IgD-negative memory B cell (primary cell): ENCODE data around the gene CRACR2B. TPM values are rescaled to one million over a fixed set of nuclear protein-coding genes. Genes with fewer than 3 reads are reported as not detected.

ENCODE experiments used
- H3K27ac Mint-ChIP-seq, 3 donors: one replicate each; pipeline ENCODE4 v1.8.0; 2020 to 2022; ENCODE audit warnings: mild to moderate bottlenecking in 3 of 3, mixed read lengths in 3 of 3, moderate library complexity in 1 of 3
- H3K27me3 Mint-ChIP-seq: one replicate; pipeline ENCODE4 v1.8.0; 2021; ENCODE audit warnings: mixed read lengths
- H3K36me3 Mint-ChIP-seq: one replicate; pipeline ENCODE4 v1.8.0; 2020; ENCODE audit warnings: mild to moderate bottlenecking, mixed read lengths
- H3K4me1 Mint-ChIP-seq, 3 donors: one replicate each; pipeline ENCODE4 v1.8.0; 2020 to 2022; ENCODE audit warnings: mixed read lengths in 3 of 3, mild to moderate bottlenecking in 1 of 3
- H3K4me3 Mint-ChIP-seq, 4 donors: one replicate each; pipeline ENCODE4 v1.8.0; 2020 to 2022; ENCODE audit warnings: mild to moderate bottlenecking in 4 of 4, mixed read lengths in 4 of 4, moderate library complexity in 3 of 4
- H3K9me3 Mint-ChIP-seq, 3 donors: one replicate each; pipeline ENCODE4 v1.8.0; 2020 to 2021; ENCODE audit warnings: mixed read lengths in 3 of 3, mild to moderate bottlenecking in 1 of 3
- polyA plus RNA-seq: library from polyadenylated mRNA; unstranded; fragments of 300-500 nt; fragmentation: Illumina TruSeq; gene quantifications from one replicate; pipeline ENCODE4 v1.2.3, GENCODE V29; 2021

CRACR2B gene
- polyA plus RNA-seq, 1 donor from 2014 or later = 20.0 TPM

DNA sequence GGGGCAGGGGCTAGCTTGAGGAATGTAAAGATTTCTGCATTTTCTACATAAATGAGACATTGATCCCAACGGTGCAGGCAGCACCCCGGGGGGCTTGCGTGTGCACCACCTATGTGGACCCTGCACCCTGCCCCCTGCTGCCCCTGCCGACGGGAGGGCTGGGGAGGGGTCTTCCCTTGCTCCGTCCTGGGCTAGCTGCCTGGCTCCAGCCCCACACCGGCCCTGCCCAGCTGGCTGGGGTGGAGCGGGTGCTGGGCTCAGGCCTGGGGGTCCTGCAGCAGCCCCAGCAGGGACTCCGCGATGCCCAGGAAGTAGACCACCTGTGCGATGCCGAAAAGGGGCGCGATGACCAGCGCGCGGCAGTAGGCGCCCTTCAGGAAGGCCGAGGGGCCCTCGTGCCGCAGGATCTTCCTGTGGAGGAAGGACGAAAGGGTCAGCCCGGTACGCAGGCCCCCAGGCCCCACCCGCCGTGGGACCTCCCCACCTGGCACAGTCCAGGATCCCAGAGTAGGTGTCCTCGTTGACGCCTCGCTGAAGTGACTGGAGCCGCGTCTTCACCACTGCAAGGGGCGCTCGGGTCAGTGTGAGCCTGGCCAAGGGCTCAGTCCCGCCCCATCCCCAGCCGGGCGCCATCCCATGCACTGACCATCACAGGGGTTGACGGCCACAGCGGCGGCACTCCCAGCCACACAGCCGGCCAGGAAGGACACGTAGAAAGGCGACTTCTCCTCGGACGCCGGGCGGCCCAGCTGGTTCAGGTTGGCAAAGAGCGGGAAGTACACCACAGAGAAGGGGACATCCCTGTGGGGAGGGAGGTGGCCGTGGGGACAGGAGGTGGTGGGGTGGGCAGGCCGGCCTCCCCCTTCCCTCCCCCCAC lies 35.8 kb upstream of the CRACR2B start:
- Mint-ChIP-seq H3K27ac (peak overlapping the region in 1 of 3 donors; percentile 51), H3K36me3 (no peaks in the 10 kb centered on the region), H3K4me1 (peaks cover 0 to 5% (median 4%) of the 10 kb centered on the region in 3 donors), H3K4me3 (no peak overlapping the region), H3K27me3 (peaks cover 3% of the 10 kb centered on the region), H3K9me3 (no peaks in the 10 kb centered on the region)

- no peaks in the 10 kb centered on the region for H3K9me3 Mint-ChIP-seq
- H3K27me3 Mint-ChIP-seq = peaks cover 3% of the 10 kb centered on the region
- no peak overlapping the region for H3K4me3 Mint-ChIP-seq
- H3K36me3 Mint-ChIP-seq = no peaks in the 10 kb centered on the region
- peaks cover 0 to 6% (median 5%) of the 10 kb centered on the region in 3 donors for H3K4me1 Mint-ChIP-seq
- H3K27ac Mint-ChIP-seq = no peak overlapping the region
These were observed 35.2 kb upstream of the CRACR2B start for GRCh38 chr11:792535-792821.

GRCh38 chr11:792873-793272 lies 34.8 kb upstream of the CRACR2B start:
- Mint-ChIP-seq H3K36me3 (no peaks in the 10 kb centered on the region), H3K27me3 (peaks cover 3% of the 10 kb centered on the region), H3K4me1 (peaks cover 0 to 6% (median 5%) of the 10 kb centered on the region in 3 donors), H3K9me3 (no peaks in the 10 kb centered on the region), H3K27ac (no peak overlapping the region), H3K4me3 (peak overlapping the region in 1 of 4 donors; percentile 26)

DNA sequence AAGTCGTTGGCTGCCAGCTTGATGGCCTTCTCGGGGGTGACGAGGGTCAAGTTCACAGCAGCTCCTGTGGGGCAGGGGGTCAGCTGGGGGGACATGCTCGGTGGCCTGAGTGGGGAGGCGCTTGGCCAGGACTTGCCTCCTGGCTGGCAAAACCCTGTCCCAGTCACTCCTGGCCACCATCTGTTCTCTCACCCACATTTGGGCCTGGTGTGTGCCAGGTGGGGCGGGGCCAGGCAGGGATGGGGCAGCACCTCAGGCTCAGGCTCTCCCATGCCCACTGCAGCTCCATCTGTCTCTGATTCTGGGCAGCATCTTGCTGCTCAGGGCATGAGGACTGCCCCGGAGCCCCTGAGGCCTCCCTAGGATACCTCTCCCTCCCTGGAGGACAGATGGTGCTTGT lies 34.2 kb upstream of the CRACR2B start:
- H3K4me1 Mint-ChIP-seq = peaks cover 0 to 6% (median 5%) of the 10 kb centered on the region in 3 donors
- no peaks in the 10 kb centered on the region for H3K36me3 Mint-ChIP-seq
- H3K27me3 Mint-ChIP-seq = peaks cover 3% of the 10 kb centered on the region
- H3K9me3 Mint-ChIP-seq = no peaks in the 10 kb centered on the region
- H3K4me3 Mint-ChIP-seq = peak overlapping the region in 2 of 4 donors; percentile 43 to 75
- no peak overlapping the region for H3K27ac Mint-ChIP-seq

GRCh38 chr11:794013-794765 lies 33.5 kb upstream of the CRACR2B start:
- no peaks in the 10 kb centered on the region for H3K36me3 Mint-ChIP-seq
- H3K9me3 Mint-ChIP-seq = no peaks in the 10 kb centered on the region
- H3K27ac Mint-ChIP-seq = peak overlapping the region in 1 of 3 donors; percentile 74
- peaks cover 0 to 6% (median 5%) of the 10 kb centered on the region in 3 donors for H3K4me1 Mint-ChIP-seq
- peak overlapping the region in 3 of 4 donors; percentile 48 to 75 (median 69) for H3K4me3 Mint-ChIP-seq
- no peaks in the 10 kb centered on the region for H3K27me3 Mint-ChIP-seq

DNA sequence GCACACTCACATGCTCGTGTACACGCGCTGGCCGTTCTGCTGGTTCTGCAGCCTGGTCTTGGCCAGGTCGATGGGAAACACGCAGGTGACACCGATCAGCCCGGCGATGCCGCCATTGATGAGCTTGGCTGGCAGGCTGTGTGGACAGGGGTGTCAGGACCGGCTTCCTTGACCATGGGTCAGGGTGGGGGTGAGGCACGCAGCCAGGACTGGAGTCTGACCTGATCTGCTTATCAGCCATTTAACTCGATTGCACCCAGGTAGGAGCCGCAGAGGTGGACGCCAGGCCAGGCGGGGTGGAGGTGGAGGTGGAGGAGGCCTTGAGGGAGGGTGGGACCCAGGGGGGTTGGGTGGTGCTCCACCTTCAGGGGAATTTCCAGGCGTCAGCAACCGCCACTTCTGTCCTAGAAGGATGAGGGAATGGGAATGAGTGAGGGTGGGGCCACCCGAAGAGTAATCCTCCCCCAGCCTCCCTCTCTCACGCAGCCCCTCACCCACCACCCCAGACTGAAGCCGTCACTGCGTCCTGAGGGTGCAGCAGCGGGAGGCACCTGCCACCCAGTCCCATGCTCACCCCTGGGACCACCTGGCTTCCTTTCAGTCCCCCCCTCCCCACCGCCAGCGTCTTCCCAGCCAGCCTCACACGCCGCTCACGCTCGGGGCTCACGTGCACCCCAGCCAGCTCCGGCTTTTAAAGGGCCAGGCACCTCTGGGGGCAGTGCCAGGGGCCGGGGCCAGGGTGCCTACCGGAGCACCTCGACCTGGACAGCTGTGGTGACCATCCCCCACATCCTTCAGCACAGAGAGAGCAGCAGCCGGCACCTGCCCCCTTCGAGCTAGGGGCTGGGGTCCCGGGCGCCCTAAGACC lies 32.7 kb upstream of the CRACR2B start:
- Mint-ChIP-seq H3K27ac (peak overlapping the region in 1 of 3 donors; percentile 74), H3K36me3 (no peaks in the 10 kb centered on the region), H3K4me3 (peak overlapping the region; percentile 48 to 81 (median 62)), H3K27me3 (no peaks in the 10 kb centered on the region), H3K9me3 (no peaks in the 10 kb centered on the region), H3K4me1 (peaks cover 0 to 6% (median 5%) of the 10 kb centered on the region in 3 donors)

GRCh38 chr11:795634-796564 lies 31.8 kb upstream of the CRACR2B start:
- Mint-ChIP-seq H3K27ac (peak overlapping the region; percentile 88 to 100 (median 91)), H3K27me3 (no peaks in the 10 kb centered on the region), H3K4me3 (peak overlapping the region; percentile 87 to 99 (median 96)), H3K9me3 (no peaks in the 10 kb centered on the region), H3K36me3 (no peaks in the 10 kb centered on the region), H3K4me1 (peaks cover 0 to 6% (median 5%) of the 10 kb centered on the region in 3 donors)

DNA sequence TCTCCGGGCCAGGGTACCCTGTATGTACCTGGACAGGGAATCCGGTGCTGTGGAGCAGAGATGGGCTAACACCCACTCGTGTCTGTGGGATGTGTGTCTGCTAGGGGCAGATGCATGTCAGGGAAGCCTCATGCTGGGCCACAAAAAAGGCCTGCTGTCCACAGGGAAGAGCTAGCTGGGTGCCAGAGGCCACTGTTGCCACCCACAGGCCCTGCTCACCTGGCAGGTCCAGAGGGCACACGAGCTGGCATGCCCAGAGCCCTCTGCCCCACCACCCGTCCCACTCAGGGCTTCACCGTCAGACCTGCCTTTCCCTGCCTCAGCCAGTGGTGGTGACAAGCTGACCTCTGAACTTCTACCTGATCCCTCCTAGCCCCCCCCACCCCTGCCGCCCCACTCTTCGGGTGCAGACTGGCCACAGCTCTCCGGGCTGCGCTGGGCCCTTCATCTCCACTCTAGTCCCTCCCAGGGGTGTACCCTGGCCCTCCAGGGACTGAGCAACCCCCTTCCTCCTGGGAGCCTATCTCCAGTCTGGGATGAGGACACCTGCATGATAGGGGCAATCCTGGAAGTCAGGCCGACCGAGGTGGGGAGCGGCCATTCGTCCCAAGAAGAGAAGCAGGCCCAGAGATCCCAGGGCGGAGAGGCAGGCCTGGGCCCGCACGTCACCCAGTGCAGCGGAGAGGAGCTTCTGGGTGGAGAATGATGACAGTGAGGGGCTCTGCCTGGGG lies 31.0 kb upstream of the CRACR2B start:
- H3K4me3 Mint-ChIP-seq = peak overlapping the region; percentile 87 to 99 (median 96)
- no peaks in the 10 kb centered on the region for H3K27me3 Mint-ChIP-seq
- H3K4me1 Mint-ChIP-seq = peaks cover 0 to 6% (median 5%) of the 10 kb centered on the region in 3 donors
- H3K9me3 Mint-ChIP-seq = no peaks in the 10 kb centered on the region
- peak overlapping the region; percentile 88 to 100 (median 96) for H3K27ac Mint-ChIP-seq
- H3K36me3 Mint-ChIP-seq = no peaks in the 10 kb centered on the region

DNA sequence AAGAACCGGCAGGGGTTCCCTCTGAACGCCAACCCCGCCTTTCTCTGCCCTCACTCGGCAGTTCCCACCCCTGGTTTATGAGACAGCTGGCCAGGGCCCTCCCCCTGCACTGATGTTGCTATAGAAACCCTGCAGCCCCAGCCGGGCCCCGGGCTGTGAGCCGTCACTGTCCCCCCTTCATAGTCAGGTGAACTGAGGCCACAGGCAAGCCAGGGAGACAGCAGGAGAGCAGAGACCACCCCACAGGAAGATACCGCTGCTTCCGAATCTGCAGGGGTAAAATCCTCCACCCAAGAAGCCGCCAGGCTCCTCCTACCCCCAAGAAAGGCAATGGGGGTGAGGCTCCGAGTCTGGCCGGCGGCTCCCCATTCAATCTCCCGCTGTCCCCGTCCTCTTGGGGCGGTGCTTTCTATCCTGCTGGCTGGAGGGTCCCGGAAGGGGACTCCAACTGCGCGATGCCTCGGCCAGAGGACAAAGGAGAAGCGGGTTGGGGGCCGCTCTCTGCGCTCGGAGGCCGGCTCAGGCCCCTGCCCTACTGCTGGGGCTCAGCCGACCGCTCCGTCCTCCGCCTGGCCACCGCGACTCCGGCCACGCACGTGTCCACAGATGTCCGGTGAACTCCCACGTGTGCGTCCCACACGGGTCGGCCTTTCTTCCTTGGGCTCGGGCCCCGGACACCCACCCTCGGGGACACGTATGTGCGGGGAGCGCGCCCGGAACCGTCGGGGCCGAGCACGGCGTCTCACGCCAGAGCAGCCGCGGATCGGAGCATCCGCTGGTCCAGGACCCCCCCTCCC lies 30.2 kb upstream of the CRACR2B start:
- H3K4me3 Mint-ChIP-seq = peak overlapping the region; percentile 87 to 99 (median 96)
- no peaks in the 10 kb centered on the region for H3K9me3 Mint-ChIP-seq
- no peaks in the 10 kb centered on the region for H3K36me3 Mint-ChIP-seq
- no peaks in the 10 kb centered on the region for H3K27me3 Mint-ChIP-seq
- peaks cover 0 to 6% (median 5%) of the 10 kb centered on the region in 3 donors for H3K4me1 Mint-ChIP-seq
- H3K27ac Mint-ChIP-seq = peak overlapping the region; percentile 82 to 100 (median 96)

- no peaks in the 10 kb centered on the region for H3K36me3 Mint-ChIP-seq
These were observed 29.5 kb upstream of the CRACR2B start, which contains the start of gene SLC25A22 for GRCh38 chr11:798093-798713. Gene SLC25A22, minus strand, starts transcription at chr11:798281. Its CDS starts 3,275 bp downstream, at chr11:795006.

GRCh38 chr11:799641-800316 lies 27.9 kb upstream of the CRACR2B start:
- Mint-ChIP-seq H3K27me3 (no peaks in the 10 kb centered on the region), H3K4me1 (peaks cover 0 to 6% (median 5%) of the 10 kb centered on the region in 3 donors), H3K36me3 (no peaks in the 10 kb centered on the region), H3K27ac (no peak overlapping the region), H3K9me3 (no peaks in the 10 kb centered on the region), H3K4me3 (peak overlapping the region in 1 of 4 donors; percentile 23)

More at GRCh38 chr11:798093-798713, 29.5 kb upstream of the CRACR2B start, which contains the start of gene SLC25A22:
- no peaks in the 10 kb centered on the region for H3K27me3 Mint-ChIP-seq
- peak within 1 kb of the TSS; percentile 87 to 99 (median 96) for H3K4me3 Mint-ChIP-seq
- H3K4me1 Mint-ChIP-seq = peaks cover 0 to 6% (median 5%) of the 10 kb centered on the region in 3 donors
- no peaks in the 10 kb centered on the region for H3K9me3 Mint-ChIP-seq
- H3K27ac Mint-ChIP-seq = peak within 1 kb of the TSS; percentile 82 to 100 (median 96)

GRCh38 chr11:800473-800872 lies 27.2 kb upstream of the CRACR2B start:
- no peak overlapping the region for H3K27ac Mint-ChIP-seq
- H3K27me3 Mint-ChIP-seq = no peaks in the 10 kb centered on the region
- peaks cover 0 to 6% (median 5%) of the 10 kb centered on the region in 3 donors for H3K4me1 Mint-ChIP-seq
- H3K4me3 Mint-ChIP-seq = peak overlapping the region in 1 of 4 donors; percentile 32
- H3K36me3 Mint-ChIP-seq = no peaks in the 10 kb centered on the region
- H3K9me3 Mint-ChIP-seq = no peaks in the 10 kb centered on the region
